OCI-LY1 (cell line): ENCODE measurements around the gene ARHGAP32.

Source experiments
- EZH2 ChIP-seq: fragments of 200-600 bp; sonication (generic), shearing (Covaris generic); IDR thresholded peaks from 2 replicates; pipeline ENCODE4 v1.8.0; 2017; ENCODE audit warnings: borderline replicate concordance, mixed run types, mild to moderate bottlenecking, antibody characterized with exemption, low read length, moderate library complexity, mixed read lengths
- TF ChIP-seq, protein P1 (sequence below): fragments of 200-600 bp; sonication (generic), shearing (Covaris generic); IDR thresholded peaks from 2 replicates; pipeline ENCODE4 v1.5.1; 2017; ENCODE audit warnings: mild to moderate bottlenecking, antibody characterized with exemption, low read length, moderate library complexity, mixed read lengths

GRCh38 chr11:128964463-128964930, 227.6 kb downstream of the ARHGAP32 start:
- TF ChIP-seq, protein P1, sequence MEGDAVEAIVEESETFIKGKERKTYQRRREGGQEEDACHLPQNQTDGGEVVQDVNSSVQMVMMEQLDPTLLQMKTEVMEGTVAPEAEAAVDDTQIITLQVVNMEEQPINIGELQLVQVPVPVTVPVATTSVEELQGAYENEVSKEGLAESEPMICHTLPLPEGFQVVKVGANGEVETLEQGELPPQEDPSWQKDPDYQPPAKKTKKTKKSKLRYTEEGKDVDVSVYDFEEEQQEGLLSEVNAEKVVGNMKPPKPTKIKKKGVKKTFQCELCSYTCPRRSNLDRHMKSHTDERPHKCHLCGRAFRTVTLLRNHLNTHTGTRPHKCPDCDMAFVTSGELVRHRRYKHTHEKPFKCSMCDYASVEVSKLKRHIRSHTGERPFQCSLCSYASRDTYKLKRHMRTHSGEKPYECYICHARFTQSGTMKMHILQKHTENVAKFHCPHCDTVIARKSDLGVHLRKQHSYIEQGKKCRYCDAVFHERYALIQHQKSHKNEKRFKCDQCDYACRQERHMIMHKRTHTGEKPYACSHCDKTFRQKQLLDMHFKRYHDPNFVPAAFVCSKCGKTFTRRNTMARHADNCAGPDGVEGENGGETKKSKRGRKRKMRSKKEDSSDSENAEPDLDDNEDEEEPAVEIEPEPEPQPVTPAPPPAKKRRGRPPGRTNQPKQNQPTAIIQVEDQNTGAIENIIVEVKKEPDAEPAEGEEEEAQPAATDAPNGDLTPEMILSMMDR, result no peak
- no peak for TF ChIP-seq EZH2
